ENCODE measurements around the gene STX17.
A peak's percentile ranks its signal among the peaks of the same experiment; 100 is the strongest.

The STX17 gene

GRCh38 chr9:99907208-99907532 lies 716 bp downstream of the STX17 start:
- DNase-seq (ENCODE audit: low spot score), result no peak

GRCh38 chr9:99911600-99911999 lies 5.1 kb downstream of the STX17 start:
- DNase-seq (ENCODE audit: low spot score), result no peak

GRCh38 chr9:99916650-99917049 lies 10.2 kb downstream of the STX17 start:
- no peak for DNase-seq (ENCODE audit: low spot score)

- no peak for DNase-seq (ENCODE audit: low spot score)
These were observed 11.7 kb downstream of the STX17 start for GRCh38 chr9:99918134-99918533.

GRCh38 chr9:99919930-99920329 lies 13.5 kb downstream of the STX17 start:
- DNase-seq (ENCODE audit: low spot score), result no peak

GRCh38 chr9:99921875-99922710 lies 15.6 kb downstream of the STX17 start:
- DNase-seq (ENCODE audit: low spot score), result no peak

- no peak for DNase-seq (ENCODE audit: low spot score)
These were observed 16.2 kb downstream of the STX17 start for GRCh38 chr9:99922711-99923030.

GRCh38 chr9:99925541-99925940 lies 19.1 kb downstream of the STX17 start:
- no peak for DNase-seq (ENCODE audit: low spot score)

- no peak for DNase-seq (ENCODE audit: low spot score)
These were observed 23.2 kb downstream of the STX17 start for GRCh38 chr9:99929652-99930051.

GRCh38 chr9:99931155-99931840 lies 24.8 kb downstream of the STX17 start:
- no peak for DNase-seq (ENCODE audit: low spot score)

- no peak for DNase-seq (ENCODE audit: low spot score)
These were observed 30.6 kb downstream of the STX17 start for GRCh38 chr9:99936947-99937587.

- DNase-seq (ENCODE audit: low spot score), result no peak
These were observed 40.9 kb downstream of the STX17 start for GRCh38 chr9:99947395-99947794.

GRCh38 chr9:99948482-99948881 lies 42.0 kb downstream of the STX17 start:
- no peak for DNase-seq (ENCODE audit: low spot score)

GRCh38 chr9:99948896-99949295 lies 42.4 kb downstream of the STX17 start:
- DNase-seq (ENCODE audit: low spot score), result no peak

- no peak for DNase-seq (ENCODE audit: low spot score)
These were observed 47.5 kb downstream of the STX17 start for GRCh38 chr9:99953861-99954507.

GRCh38 chr9:99954819-99955218 lies 48.4 kb downstream of the STX17 start:
- no peak for DNase-seq (ENCODE audit: low spot score)

- no peak for DNase-seq (ENCODE audit: low spot score)
These were observed 49.2 kb downstream of the STX17 start for GRCh38 chr9:99955606-99956005.

GRCh38 chr9:99962680-99963261 lies 56.3 kb downstream of the STX17 start:
- no peak for DNase-seq (ENCODE audit: low spot score)

- DNase-seq (ENCODE audit: low spot score), result no peak
These were observed 57.9 kb downstream of the STX17 start for GRCh38 chr9:99964336-99964735.

- no peak for DNase-seq (ENCODE audit: low spot score)
These were observed 59.5 kb downstream of the STX17 start for GRCh38 chr9:99966001-99966400.

GRCh38 chr9:99966716-99967115 lies 60.3 kb downstream of the STX17 start:
- peak; percentile 27 for DNase-seq (ENCODE audit: low spot score)

GRCh38 chr9:99967457-99967856 lies 61.0 kb downstream of the STX17 start:
- DNase-seq (ENCODE audit: low spot score), result no peak

Data from HuH-7.5 (cell line).